Ovary (tissue), 3 donors: ENCODE results near the gene KCND3.

Experiments
- POLR2A ChIP-seq: fragments of 450-650 bp; IDR thresholded peaks from one replicate; pipeline ENCODE4 v1.6.1; 2017; ENCODE audit warnings: antibody characterized with exemption, mild to moderate bottlenecking, moderate library complexity
- TF ChIP-seq, protein P1 (sequence below), 3 donors: fragments of 450-650 bp in 2 of 3; fragments of 200-600 bp in 1 of 3; IDR thresholded peaks; one replicate each; pipeline versions ENCODE4 v1.5.1 to v1.8.0; 2016 to 2022; ENCODE audit warnings: antibody characterized with exemption in 3 of 3, mild to moderate bottlenecking in 1 of 3
- donor health status: DM: no; HTN: no; CAD: no.

DNA sequence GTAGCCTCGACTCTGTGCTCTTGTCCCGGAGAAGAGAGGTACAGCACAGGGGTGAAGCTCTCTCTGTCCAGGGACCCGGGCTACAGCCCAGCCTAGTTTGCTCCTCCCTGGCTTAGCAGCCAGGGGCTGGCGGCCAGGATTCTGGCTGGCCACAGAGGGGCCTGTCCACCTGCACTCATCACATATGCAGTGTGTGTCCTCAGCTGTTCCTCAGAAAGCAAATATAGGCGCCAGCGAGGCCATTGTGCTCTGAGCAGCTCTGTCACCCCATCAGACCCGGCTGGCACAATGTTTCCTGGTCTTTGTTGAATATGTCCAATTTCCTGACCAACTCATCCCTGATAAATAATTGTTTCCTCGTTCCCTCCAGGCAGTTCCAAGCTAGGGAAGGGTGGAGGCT is 28.5 kb downstream of the KCND3 start:
- TF ChIP-seq, protein P1, sequence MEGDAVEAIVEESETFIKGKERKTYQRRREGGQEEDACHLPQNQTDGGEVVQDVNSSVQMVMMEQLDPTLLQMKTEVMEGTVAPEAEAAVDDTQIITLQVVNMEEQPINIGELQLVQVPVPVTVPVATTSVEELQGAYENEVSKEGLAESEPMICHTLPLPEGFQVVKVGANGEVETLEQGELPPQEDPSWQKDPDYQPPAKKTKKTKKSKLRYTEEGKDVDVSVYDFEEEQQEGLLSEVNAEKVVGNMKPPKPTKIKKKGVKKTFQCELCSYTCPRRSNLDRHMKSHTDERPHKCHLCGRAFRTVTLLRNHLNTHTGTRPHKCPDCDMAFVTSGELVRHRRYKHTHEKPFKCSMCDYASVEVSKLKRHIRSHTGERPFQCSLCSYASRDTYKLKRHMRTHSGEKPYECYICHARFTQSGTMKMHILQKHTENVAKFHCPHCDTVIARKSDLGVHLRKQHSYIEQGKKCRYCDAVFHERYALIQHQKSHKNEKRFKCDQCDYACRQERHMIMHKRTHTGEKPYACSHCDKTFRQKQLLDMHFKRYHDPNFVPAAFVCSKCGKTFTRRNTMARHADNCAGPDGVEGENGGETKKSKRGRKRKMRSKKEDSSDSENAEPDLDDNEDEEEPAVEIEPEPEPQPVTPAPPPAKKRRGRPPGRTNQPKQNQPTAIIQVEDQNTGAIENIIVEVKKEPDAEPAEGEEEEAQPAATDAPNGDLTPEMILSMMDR (IDR thresholded peaks at IDR 0.05): no peak
- no peak for TF ChIP-seq POLR2A
